ENCODE measurements around the gene CCNI.
"Not testable (repeated sequence)": the region's sequence is repeated elsewhere in the genome, so short reads cannot be mapped to it uniquely, and the experiment has no call there.

The CCNI gene

GRCh38 chr4:77075869-77076799 is at the start of gene CCNI:
Gene CCNI, minus strand, starts transcription at chr4:77075989. Its CDS starts 9,627 bp downstream, at chr4:77066362.
- peak; percentile 87 for DNase-seq

- no peak for DNase-seq
Observed at GRCh38 chr4:77124576-77124975, 48.8 kb upstream of the CCNI start.

- no peak for DNase-seq
Observed at GRCh38 chr4:77123411-77123810, 47.6 kb upstream of the CCNI start.

- DNase-seq: no peak
Observed at GRCh38 chr4:77122656-77123055, 46.9 kb upstream of the CCNI start.

- no peak for DNase-seq
Observed at GRCh38 chr4:77121736-77122240, 46.0 kb upstream of the CCNI start.

GRCh38 chr4:77120886-77121508 is 45.2 kb upstream of the CCNI start:
- no peak for DNase-seq

GRCh38 chr4:77117721-77118120 is 41.9 kb upstream of the CCNI start:
- DNase-seq: no peak

GRCh38 chr4:77113069-77113468 is 37.3 kb upstream of the CCNI start:
- DNase-seq: no peak

GRCh38 chr4:77110730-77111129 is 34.9 kb upstream of the CCNI start:
- no peak for DNase-seq

GRCh38 chr4:77104791-77105540 is 29.2 kb upstream of the CCNI start:
- DNase-seq: no peak

GRCh38 chr4:77104388-77104787 is 28.6 kb upstream of the CCNI start:
- no peak for DNase-seq

GRCh38 chr4:77100234-77100633 is 24.4 kb upstream of the CCNI start:
- no peak for DNase-seq

GRCh38 chr4:77097611-77098010 is 21.8 kb upstream of the CCNI start:
- no peak for DNase-seq

- DNase-seq: peak; percentile 52
Observed at GRCh38 chr4:77095101-77095821, 19.5 kb upstream of the CCNI start.

GRCh38 chr4:77094496-77094895 is 18.7 kb upstream of the CCNI start:
- no peak for DNase-seq

- peak; percentile 45 for DNase-seq
Observed at GRCh38 chr4:77093401-77093800, 17.6 kb upstream of the CCNI start.

- no peak for DNase-seq
Observed at GRCh38 chr4:77092975-77093374, 17.2 kb upstream of the CCNI start.

GRCh38 chr4:77089866-77090265 is 14.1 kb upstream of the CCNI start:
- DNase-seq: no peak

GRCh38 chr4:77087027-77087426 is 11.2 kb upstream of the CCNI start:
- not testable (repeated sequence) for DNase-seq

GRCh38 chr4:77084019-77084639 is 8.3 kb upstream of the CCNI start:
- no peak for DNase-seq

GRCh38 chr4:77082886-77083608 is 7.3 kb upstream of the CCNI start:
- DNase-seq: no peak
